Stimulated activated CD4-positive, alpha-beta T cell treated with anti-CD3 and anti-CD28 coated beads, Interleukin-2, amount 100 ng/mL, for 24 hours (primary cell): Measurements from ENCODE around the gene INPP4B.
"Not testable (repeated sequence)": the region's sequence is repeated elsewhere in the genome, so short reads cannot be mapped to it uniquely, and the experiment has no call there.

ENCODE experiments used
- DNase-seq, 2 donors: peaks; one replicate each; pipeline ENCODE4 v3.0.0-alpha.2; 2020

The INPP4B gene

DNA sequence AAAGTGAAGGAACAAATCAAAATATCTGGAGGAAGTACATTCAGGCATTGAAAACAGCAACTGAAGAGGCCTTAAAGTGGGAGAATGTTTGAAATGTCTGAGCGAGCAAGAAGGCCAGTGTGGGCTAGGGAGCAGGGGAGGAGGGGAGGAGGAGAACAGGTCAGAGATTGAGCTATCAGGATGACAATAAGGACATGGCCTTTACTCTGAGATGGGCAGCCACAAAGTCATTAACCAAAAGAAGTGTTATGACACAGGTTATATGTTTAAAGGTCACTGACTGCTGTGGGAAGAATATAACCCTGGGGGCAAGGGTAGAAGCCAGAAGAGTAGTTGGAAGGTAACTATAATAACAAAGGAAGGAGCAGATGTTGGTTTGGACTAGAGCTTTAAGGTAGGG lies 315.4 kb downstream of the INPP4B start:
- no peak for DNase-seq

DNA sequence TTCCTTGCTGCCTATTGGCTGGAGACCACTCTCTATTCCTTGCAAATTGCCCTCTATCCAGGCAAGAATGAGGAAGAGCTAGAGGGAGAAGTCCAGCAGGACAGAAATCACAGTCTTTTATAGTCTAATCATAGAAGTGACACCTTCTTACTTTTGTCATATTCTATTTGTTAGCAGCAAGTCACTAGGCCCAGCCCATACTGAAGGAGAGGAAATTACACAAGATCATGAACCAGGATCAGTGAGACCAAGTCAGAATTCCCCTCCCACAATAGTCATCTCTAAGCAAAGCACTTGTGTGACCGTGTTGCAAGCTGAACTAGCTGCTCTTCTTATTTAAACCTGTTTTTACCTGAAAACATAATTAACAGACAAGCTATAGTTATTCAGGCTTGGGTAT lies 317.7 kb downstream of the INPP4B start:
- no peak for DNase-seq

DNA sequence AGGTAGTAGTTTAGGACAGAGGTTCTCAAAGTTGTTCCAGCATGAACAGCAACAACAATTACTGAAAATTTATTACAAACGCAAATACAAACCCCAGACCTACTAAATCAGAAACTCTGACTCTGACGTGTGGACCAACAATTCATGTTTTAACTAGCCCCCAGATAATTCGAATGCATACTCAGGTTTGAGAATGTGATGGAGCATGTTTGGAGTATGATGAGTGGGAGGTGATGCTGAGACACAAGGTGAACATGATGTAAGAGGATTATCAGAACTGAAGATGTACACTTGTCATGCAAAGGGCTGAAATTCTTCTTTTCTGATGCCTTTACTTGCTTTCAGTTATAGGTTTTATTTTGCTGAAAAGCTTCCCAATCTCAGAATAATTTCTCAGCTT lies 323.0 kb downstream of the INPP4B start:
- no peak for DNase-seq

- DNase-seq, result no peak
Observed at GRCh38 chr4:142519342-142519741, 326.8 kb downstream of the INPP4B start.

- DNase-seq, result no peak
Observed at GRCh38 chr4:142516686-142517526, 329.2 kb downstream of the INPP4B start.

DNA sequence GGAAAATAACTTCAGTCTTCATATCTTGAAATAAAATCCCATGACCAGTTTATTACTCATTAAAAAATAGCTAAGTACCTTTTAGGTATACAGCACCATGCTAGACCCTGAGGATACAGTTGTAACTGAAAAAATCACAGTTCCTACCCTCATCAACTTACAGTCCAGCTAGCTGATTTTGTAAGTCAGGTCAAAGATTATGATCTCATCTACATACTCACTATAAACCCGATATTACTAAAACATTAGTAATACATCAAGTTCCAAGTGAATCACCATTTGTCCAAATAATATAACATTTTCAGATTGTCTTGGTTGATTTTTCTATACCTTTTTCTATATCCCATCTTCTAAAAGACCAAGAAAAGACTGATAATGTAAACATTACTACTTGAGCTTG lies 333.9 kb downstream of the INPP4B start:
- no peak for DNase-seq

- no peak for DNase-seq
Observed at GRCh38 chr4:142509881-142510280, 336.2 kb downstream of the INPP4B start.

DNA sequence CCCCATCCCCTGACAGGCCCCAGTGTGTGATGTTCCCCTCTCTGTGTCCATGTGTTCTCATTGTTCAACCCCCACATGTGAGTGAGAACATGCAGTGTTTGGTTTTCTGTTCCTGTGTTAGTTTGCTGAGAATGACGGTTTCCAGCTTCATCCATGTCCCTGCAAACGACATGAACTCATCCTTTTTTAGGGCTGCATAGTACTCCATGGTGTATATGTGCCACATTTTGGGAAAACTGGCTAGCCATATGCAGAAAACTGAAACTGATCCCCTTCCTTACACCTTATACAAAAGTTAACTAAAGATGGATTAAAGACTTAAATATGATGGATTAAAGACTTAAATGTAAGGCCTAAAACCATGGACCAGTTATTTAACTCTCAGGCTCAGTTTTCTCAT lies 336.7 kb downstream of the INPP4B start:
- DNase-seq, result not testable (repeated sequence)

GRCh38 chr4:142500966-142501365 lies 345.1 kb downstream of the INPP4B start:
- no peak for DNase-seq

- DNase-seq, result no peak
Observed at GRCh38 chr4:142497606-142498005, 348.5 kb downstream of the INPP4B start.

- no peak for DNase-seq
Observed at GRCh38 chr4:142493255-142494110, 352.6 kb downstream of the INPP4B start.

- no peak for DNase-seq
Observed at GRCh38 chr4:142485452-142485851, 360.6 kb downstream of the INPP4B start.

- DNase-seq, result no peak
Observed at GRCh38 chr4:142480244-142480643, 365.9 kb downstream of the INPP4B start.

- no peak for DNase-seq
Observed at GRCh38 chr4:142475663-142476062, 370.4 kb downstream of the INPP4B start.

DNA sequence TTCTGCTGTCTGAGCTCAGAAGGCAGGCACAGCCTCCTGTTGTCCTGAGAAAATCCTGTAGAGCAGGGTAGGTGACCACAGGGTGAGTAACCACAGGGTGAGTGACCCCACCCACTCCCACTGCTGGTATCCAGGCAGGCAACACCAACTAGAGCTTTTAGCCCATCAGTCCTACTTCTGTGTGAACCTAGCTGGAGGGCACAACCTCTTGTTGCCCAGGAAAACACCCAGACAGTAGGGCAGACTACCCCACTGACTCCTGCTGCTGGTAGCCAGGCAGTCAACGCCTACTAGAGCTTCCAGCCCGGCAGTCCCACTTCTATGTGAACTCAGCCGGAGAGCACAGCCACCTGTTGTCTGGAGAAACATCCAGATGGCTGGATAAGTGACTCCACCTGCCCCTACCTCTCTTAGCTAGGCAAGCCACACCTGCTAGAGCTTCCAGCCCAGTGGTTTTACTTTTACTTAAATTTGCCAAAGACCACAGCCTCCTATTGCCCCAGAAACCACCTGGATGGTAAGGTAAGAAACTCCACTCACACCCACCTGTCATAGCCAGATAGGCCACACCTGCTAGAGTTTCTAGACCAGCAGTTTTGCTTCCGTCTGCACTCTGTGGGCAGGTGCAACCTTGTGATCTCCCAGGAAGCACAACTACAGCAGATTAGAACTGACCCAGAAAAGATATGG lies 371.6 kb downstream of the INPP4B start:
- DNase-seq, result no peak

- DNase-seq, result no peak
Observed at GRCh38 chr4:142473960-142474338, 372.2 kb downstream of the INPP4B start.

DNA sequence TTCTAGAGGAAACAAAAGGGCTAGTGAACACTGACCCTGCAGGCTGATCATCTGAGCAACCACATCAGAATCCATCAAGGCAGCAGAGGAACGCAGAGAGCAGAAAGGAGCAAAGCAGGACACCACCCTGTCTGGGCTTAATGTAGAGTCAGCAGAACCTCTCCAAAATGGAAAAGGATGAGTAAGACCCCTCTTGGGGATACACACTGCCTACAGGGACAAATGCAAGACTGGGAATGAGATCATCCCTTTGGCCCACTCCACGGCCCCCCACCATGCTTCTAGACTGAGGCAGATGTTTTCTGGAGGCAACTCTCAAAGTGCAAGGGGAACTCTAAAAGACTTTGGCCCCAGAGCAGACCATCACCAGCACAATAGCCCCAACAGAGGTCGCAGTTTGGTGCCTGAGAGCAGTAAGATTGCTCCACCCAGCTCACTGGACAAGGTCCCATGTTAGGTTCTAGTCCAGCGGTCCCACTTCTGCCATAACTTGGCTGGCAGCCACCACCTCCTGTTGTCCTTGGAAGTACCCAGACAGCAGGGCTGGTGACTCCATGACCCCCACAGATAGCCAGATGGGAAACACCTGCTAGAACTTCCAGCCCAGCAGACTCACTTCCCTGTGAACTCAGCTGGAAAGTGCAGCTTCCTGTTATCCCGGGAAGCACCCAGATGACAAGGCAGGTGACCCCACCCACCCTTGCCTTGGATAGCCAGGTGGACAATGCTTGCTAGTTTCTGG lies 372.7 kb downstream of the INPP4B start:
- DNase-seq, result no peak

- no peak for DNase-seq
Observed at GRCh38 chr4:142467088-142467487, 379.0 kb downstream of the INPP4B start.

GRCh38 chr4:142465526-142465925 lies 380.6 kb downstream of the INPP4B start:
- DNase-seq, result no peak

GRCh38 chr4:142463206-142463605 lies 382.9 kb downstream of the INPP4B start:
- no peak for DNase-seq

- DNase-seq, result no peak
Observed at GRCh38 chr4:142452161-142452855, 393.8 kb downstream of the INPP4B start.

GRCh38 chr4:142449771-142450373 lies 396.2 kb downstream of the INPP4B start:
- no peak for DNase-seq
